Superior temporal gyrus (tissue), 1 donor: ENCODE results near the gene NCKAP5.

Experiments
- DNase-seq: peaks from one replicate; pipeline ENCODE4 v3.0.0-alpha.2; 2016; ENCODE audit errors: extremely low spot score

The NCKAP5 gene

GRCh38 chr2:133090358-133090757, 477.9 kb downstream of the NCKAP5 start:
- no peak for DNase-seq

- DNase-seq, result no peak
Measured at GRCh38 chr2:133086176-133086575, 482.1 kb downstream of the NCKAP5 start.

GRCh38 chr2:133085646-133086045, 482.6 kb downstream of the NCKAP5 start:
- DNase-seq, result no peak

- DNase-seq, result no peak
Measured at GRCh38 chr2:133082034-133082433, 486.2 kb downstream of the NCKAP5 start.

- DNase-seq, result no peak
Measured at GRCh38 chr2:133080822-133081221, 487.4 kb downstream of the NCKAP5 start.

- no peak for DNase-seq
Measured at GRCh38 chr2:133078667-133079411, 489.4 kb downstream of the NCKAP5 start.

- peak; percentile 24 for DNase-seq
Measured at GRCh38 chr2:133077269-133077822, 490.9 kb downstream of the NCKAP5 start.

- DNase-seq, result no peak
Measured at GRCh38 chr2:133072837-133073694, 495.2 kb downstream of the NCKAP5 start.

- DNase-seq, result no peak
Measured at GRCh38 chr2:133063775-133064174, 504.5 kb downstream of the NCKAP5 start.

GRCh38 chr2:133062931-133063665, 505.2 kb downstream of the NCKAP5 start:
- DNase-seq, result no peak

GRCh38 chr2:133061874-133062593, 506.2 kb downstream of the NCKAP5 start:
- DNase-seq, result no peak

- no peak for DNase-seq
Measured at GRCh38 chr2:133054297-133054696, 514.0 kb downstream of the NCKAP5 start.

GRCh38 chr2:133053541-133053940, 514.7 kb downstream of the NCKAP5 start:
- DNase-seq, result no peak

GRCh38 chr2:133045787-133046186, 522.5 kb downstream of the NCKAP5 start:
- DNase-seq, result no peak

- no peak for DNase-seq
Measured at GRCh38 chr2:133044556-133044955, 523.7 kb downstream of the NCKAP5 start.

- DNase-seq, result no peak
Measured at GRCh38 chr2:133040170-133040569, 528.1 kb downstream of the NCKAP5 start.

GRCh38 chr2:133039531-133039930, 528.7 kb downstream of the NCKAP5 start:
- no peak for DNase-seq

- DNase-seq, result no peak
Measured at GRCh38 chr2:133026536-133027177, 541.6 kb downstream of the NCKAP5 start.

GRCh38 chr2:133025004-133025403, 543.3 kb downstream of the NCKAP5 start:
- DNase-seq, result no peak

GRCh38 chr2:133012847-133013734, 555.2 kb downstream of the NCKAP5 start:
- no peak for DNase-seq
